Prostate gland (tissue), 2 donors: Measurements from ENCODE around the gene EIF2S2.

ENCODE experiments used
- POLR2A ChIP-seq: fragments of 450-650 bp; IDR thresholded peaks from one replicate; pipeline ENCODE4 v1.6.1; 2016; ENCODE audit warnings: antibody characterized with exemption, mild to moderate bottlenecking
- POLR2AphosphoS5 ChIP-seq: sonication (generic); formaldehyde crosslinking; IDR thresholded peaks from one replicate; pipeline ENCODE4 v1.6.1; 2017; ENCODE audit warnings: antibody characterized with exemption
- TF ChIP-seq, protein P1 (sequence below), 4 experiments: fragments of 200-600 bp in 2 of 4; fragments of 450-650 bp in 2 of 4; sonication (generic) in 2 of 4; IDR thresholded peaks; 1 replicate in 3 of 4; 2 replicates in 1 of 4; pipeline ENCODE4 v1.5.1; 2016 to 2019; ENCODE audit warnings: antibody characterized with exemption in 4 of 4, mild to moderate bottlenecking in 2 of 4, moderate library complexity in 2 of 4

DNA sequence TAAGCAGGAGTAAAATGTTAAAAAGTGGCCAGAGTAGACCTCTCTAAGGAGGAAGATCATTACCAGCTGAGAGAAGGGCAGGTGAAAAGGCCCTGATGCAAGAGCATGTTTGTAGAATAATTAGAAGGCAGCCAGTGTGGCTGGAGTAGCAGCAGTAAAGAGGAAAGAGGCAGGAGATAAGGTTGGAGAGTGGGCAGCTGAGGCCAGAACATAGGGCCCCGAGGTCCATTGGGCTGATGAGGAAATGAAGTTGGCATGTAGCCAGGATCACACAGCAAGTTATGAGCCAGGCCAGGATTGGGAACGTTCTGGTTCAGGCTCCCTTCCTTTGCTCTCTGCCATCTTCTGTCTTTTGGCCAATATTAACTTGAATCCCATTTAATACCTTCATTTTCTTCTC lies 66.7 kb downstream of the EIF2S2 start:
- TF ChIP-seq, protein P1, sequence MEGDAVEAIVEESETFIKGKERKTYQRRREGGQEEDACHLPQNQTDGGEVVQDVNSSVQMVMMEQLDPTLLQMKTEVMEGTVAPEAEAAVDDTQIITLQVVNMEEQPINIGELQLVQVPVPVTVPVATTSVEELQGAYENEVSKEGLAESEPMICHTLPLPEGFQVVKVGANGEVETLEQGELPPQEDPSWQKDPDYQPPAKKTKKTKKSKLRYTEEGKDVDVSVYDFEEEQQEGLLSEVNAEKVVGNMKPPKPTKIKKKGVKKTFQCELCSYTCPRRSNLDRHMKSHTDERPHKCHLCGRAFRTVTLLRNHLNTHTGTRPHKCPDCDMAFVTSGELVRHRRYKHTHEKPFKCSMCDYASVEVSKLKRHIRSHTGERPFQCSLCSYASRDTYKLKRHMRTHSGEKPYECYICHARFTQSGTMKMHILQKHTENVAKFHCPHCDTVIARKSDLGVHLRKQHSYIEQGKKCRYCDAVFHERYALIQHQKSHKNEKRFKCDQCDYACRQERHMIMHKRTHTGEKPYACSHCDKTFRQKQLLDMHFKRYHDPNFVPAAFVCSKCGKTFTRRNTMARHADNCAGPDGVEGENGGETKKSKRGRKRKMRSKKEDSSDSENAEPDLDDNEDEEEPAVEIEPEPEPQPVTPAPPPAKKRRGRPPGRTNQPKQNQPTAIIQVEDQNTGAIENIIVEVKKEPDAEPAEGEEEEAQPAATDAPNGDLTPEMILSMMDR (IDR thresholded peaks at IDR 0.05): no peak
- no peak for TF ChIP-seq POLR2AphosphoS5
- TF ChIP-seq POLR2A: no peak
